ENCODE measurements around the gene DDIAS.
"Not testable (repeated sequence)": the region's sequence is repeated elsewhere in the genome, so short reads cannot be mapped to it uniquely, and the experiment has no call there.

DDIAS gene

DNA sequence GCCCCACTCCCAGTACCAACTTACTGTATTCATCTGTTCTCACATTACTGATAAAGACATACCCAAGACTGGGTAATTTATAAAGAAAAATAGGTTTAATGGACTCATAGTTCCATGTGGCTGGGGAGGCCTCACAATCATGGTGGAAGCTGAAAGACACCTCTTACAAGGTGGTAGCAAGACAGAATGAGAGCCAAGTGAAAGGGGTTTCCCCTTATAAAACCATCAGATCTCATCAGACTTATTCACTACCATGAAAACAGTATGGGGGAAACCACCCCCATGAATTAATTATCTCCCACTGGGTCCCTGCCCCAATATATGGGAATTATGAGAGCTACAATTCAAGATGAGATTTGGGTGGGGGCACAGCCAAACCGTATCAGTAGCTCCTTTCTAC lies 43.5 kb downstream of the DDIAS start:
- intact Hi-C loops (cut with DNase I) = not testable (repeated sequence)

DNA sequence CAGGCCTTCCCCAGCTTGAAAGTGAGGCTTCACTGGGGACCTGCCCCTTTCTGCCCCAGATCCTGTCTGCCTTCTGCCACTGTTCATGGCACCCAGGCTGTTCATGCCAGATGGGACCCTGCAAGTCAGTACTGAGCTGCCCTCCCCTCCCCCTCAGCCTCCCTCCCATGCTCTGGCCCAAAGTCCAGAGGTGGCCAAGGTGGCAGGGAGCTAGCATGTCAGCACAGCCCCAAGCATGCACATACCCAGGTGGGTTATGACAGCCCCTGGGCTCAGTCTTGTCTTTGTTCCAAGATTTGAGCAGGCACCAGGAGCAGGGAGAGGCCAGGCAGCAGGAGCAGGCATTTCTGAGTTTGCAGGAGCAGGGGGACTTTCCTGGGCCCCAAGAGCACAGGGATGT lies 44.1 kb downstream of the DDIAS start:
- intact Hi-C loops (cut with DNase I) = no loop called here
- DNase-seq = no peak

More for the DNA sequence above, 43.5 kb downstream of the DDIAS start:
- DNase-seq = not testable (repeated sequence)

DNA sequence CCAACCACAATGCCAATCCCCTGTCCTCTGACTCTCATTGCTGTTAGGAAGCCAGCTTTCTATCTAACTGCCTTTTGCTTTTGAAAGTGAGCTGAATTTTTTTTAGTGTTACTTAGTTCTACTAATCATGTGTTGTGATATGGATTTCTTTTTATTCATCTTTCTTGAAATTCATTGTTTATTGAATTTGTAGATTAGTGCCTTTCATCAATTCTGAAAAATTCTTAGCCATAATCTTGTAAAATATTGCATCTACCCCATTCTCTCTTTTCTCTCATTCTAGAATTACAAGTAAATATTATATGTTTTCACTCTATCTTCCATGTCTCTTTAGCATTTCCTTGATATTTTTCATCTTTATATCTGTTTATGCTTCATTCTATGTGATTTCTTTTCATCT lies 47.8 kb downstream of the DDIAS start:
- DNase-seq = no peak
- intact Hi-C loops (cut with DNase I) = no loop called here

DNA sequence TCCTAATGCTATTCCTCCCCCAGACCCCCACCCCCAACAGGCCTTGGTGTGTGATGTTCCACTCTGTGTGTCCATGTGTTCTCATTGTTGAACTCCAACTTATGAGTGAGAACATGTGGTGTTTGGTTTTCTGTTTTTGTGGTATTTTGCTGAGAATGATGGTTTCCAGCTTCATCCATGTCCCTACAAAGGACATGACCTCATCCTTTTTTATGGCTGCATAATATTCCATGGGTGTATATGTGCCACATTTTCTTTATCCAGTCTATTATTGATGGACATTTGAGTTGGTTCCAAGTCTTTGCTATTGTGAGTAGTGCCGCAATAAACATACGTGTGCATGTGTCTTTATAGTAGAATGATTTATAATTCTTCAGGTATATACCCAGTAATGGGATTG lies 49.0 kb downstream of the DDIAS start:
- intact Hi-C loops (cut with DNase I); DNase-seq: not testable (repeated sequence)

GRCh38 chr11:82955736-82956453 lies 54.4 kb downstream of the DDIAS start:
- intact Hi-C loops (cut with DNase I); DNase-seq: not testable (repeated sequence)

GRCh38 chr11:82959987-82960778 lies 58.6 kb downstream of the DDIAS start:
- intact Hi-C loops (cut with DNase I) = no loop called here
- no peak for DNase-seq

- intact Hi-C loops (cut with DNase I) = no loop called here
- no peak for DNase-seq
Observed at GRCh38 chr11:82960779-82961143, 59.2 kb downstream of the DDIAS start.

DNA sequence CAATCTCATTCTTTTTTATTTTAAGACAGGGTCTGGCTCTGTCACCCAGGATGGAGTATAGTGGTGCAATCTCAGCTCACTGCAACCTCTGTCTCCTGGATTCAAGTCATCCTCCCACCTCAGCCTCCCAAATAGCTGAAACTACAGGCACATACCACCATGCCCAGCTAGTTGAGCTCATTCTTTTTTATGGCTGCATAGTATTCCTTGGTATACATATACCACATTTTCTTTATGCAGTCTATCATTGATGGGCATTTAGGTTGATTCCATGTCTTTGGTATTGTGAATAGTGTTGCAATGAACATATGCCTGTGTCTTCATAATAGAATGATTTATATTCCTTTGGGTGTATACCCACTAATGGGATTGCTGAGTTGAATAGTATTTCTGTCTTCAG lies 60.5 kb downstream of the DDIAS start:
- intact Hi-C loops (cut with DNase I); DNase-seq: not testable (repeated sequence)

DNA sequence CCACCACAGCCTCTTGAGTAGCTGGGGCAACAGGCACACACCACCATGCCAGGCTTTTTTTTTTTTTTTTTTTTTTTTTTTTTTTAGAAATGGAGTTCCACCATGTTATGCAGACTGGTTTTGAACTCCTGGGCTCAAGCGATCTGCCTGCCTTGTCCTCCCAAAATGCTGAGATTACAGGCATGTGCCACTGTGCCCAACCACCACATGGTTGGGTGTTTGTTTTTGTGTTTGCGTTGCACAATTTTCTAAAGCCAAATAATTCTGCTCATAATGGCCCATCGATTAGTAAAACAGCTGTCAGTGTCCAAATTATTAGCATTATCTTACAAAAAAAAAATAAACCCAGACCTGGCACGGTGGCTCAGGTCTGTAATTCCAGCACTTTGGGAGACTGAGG lies 65.8 kb downstream of the DDIAS start:
- DNase-seq = no peak
- intact Hi-C loops (cut with DNase I) = no loop called here

DNA sequence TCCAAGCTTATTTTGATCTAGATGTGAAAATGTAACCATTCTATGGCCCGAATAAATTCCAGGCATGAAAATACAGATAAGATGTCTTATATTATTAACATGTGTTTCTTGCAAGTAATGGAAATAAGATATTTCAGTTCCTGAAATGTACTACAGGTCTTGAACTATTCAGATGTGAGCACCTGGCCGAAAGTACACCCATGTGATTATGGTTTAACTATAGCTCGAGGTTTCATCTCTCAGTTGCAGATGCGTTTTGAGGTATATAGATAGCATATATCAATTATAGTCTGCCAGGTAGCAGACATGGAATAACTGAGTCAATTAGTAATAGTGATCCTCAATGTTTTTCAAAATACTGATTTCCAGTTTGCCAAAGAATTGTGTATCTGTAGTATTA lies 68.3 kb downstream of the DDIAS start:
- DNase-seq = no peak
- intact Hi-C loops (cut with DNase I) = no loop called here

DNA sequence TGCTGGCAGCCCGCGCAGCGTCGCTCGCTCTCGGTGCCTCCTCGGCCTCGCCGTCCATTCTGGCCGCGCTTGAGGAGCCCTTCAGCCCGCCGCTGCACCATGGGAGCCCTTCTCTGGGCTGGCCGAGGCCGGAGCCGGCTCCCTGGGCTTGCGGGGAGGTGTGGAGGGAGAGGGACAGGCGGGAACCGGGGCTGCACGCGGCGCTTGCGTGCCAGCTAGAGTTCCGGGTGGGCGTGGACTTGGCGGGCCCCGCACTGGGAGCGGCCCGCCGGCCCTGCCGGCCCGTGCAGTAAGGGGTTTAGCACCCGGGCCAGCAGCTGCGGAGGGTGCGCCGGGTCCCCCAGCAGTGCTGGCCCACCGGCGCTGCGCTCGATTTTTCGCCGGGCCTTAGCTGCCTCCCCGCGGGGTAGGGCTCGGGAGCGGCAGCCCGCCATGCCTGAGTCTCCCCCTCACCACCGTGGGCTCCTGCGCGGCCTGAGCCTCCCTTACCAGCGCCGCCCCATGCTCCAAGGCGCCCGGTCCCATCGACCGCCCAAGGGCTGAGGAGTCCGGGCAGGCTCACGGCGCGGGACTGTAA lies 69.1 kb downstream of the DDIAS start:
- intact Hi-C loops (cut with DNase I) = not testable (repeated sequence)
- DNase-seq = peak in 1 of 42 donors; percentile 45

DNA sequence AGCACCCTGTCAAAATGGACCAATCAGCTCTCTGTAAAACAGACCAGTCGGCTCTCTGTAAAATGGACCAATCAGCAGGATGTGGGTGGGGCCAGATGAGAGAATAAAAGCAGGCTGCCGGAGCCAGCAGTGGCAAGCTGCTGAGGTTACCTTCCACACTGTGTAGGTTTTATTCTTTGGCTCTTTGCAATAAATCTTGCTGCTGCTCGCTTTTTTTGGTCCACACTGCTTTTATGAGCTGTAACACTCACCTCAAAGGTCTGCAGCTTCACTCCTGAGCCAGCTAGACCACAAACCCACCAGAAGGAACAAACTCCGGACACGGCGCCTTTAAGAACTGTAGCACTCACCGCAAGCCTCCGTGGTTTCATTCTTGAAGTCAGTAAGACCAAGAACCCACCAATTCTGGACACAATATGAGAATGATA lies 70.0 kb downstream of the DDIAS start:
- DNase-seq; intact Hi-C loops (cut with DNase I): not testable (repeated sequence)

- intact Hi-C loops (cut with DNase I) = no loop called here
Observed at GRCh38 chr11:82972103-82972502, 70.6 kb downstream of the DDIAS start.

DNA sequence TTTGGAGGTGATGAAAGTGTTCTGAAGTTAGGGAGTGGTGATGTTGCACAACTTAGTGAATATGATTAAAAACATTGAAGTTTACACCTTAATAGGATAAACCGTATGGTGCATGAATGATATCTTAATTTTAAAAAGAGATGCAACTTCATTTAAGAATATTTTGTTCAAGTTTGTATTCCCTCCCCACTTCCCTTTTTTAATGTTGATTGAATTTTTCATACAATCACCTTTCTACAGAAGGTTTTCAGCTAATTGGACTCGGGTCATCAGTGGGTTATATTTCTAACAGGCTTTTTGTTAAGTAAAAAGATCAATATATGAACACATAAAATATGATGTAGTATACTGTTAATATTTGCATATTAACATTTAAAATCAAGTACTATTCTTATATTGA lies 72.6 kb downstream of the DDIAS start:
- no peak for DNase-seq
- intact Hi-C loops (cut with DNase I) = no loop called here

More at GRCh38 chr11:82972103-82972502, 70.6 kb downstream of the DDIAS start:
- DNase-seq = no peak

GRCh38 chr11:82974851-82975250 lies 73.3 kb downstream of the DDIAS start:
- intact Hi-C loops (cut with DNase I) = no loop called here
- DNase-seq = no peak

- no peak for DNase-seq
- intact Hi-C loops (cut with DNase I) = no loop called here
Observed at GRCh38 chr11:82975882-82976281, 74.3 kb downstream of the DDIAS start.

DNA sequence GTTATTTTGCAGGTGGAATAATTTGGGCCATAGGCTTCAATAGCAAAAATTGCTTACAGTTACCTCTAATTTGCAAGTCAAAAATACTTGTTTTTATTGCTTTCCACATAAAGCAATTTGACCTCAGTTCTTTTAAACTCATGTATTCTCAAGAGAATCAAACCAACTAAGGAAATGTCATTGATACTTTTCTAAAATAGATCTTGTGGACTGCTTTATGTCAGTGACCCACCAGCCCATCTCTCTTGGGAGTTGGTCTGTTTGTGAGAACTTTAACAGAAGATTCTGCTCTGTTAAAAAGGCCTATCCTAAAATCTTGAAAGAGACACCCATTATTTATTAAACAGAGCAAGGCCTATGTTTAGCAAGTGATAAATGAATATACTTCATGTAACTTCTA lies 75.2 kb downstream of the DDIAS start:
- intact Hi-C loops (cut with DNase I) = no loop called here
- no peak for DNase-seq

DNA sequence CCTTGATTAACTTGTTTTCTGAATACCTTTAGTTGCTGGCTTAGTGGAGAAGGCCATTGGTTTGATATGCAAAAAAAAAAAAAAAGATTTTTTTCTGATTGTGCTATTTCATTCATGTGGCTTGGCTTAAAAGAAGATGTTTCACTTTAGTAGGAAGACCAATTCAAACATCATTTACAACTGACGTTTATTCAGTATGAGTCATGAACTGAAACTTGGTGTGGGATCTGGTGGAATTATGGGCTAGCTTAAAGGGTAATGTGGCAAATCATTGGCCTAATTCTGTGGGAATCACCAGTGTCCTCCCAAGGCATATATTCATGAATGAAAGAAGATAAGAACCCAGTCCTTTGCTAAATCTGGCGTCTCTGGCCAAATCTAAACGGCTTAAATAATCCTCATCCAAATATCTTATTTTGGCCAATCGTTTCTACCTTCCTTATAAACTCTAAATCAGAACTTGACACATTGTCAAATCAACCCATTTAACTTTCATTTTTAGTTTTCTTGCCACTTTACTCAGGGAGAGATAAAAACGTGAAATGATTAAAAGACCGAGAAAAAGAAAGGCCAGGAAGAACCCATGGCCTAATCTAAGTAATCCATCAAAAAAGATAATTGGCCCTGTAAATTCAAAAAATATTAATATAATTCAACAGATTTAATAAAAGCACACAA lies 77.0 kb downstream of the DDIAS start:
- intact Hi-C loops (cut with DNase I) = no loop called here

GRCh38 chr11:82979824-82980223 lies 78.3 kb downstream of the DDIAS start:
- no peak for DNase-seq
- intact Hi-C loops (cut with DNase I) = no loop called here

More for the DNA sequence above, 77.0 kb downstream of the DDIAS start:
- no peak for DNase-seq

- no peak for DNase-seq
- intact Hi-C loops (cut with DNase I) = no loop called here
Observed at GRCh38 chr11:82980292-82980691, 78.8 kb downstream of the DDIAS start.
